ENCODE measurements around the gene GRID2. TPM values are rescaled to one million over a fixed set of nuclear protein-coding genes. Genes with fewer than 3 reads are reported as not detected.

GRID2 gene
- total and polyA plus RNA-seq, 2 of the 13 experiments (the other 11 are each of a cell fraction or from before 2014, with no cell fraction given), result not detected

DNA sequence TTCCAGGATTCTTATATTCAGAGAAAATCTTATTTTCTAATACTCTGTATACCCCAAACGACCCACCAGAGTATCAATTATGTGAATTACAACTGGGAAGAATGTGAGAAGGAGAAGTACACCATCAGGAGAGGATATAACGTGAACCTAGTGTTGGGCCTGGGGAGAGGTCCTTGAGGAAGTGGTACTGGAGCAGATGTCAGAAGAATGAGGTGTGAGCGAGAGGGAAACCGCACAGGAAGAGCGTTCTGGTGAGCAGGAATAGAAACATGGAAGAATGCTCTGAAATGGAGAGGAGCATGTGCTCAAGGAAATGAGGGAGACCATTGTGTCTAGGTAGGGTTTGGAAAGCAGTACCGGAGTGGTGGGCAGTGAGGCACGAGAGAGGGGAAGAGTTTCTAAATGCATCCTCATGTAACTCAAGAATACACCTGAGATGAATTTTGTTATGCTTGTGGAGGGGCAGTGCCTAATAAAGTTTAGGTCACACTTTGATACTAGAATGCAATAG, 151.6 kb downstream of the GRID2 start (continued):
- TF ChIP-seq HOXA3 (CRISPR knock-in tag; IDR thresholded peaks at IDR 0.05) (no peak), ZNF883 (CRISPR knock-in tag; IDR thresholded peaks at IDR 0.05; ENCODE audit: not compliant biosample characterization) (no peak), RARG (CRISPR knock-in tag; IDR thresholded peaks at IDR 0.05; ENCODE audit: low read depth) (no peak), MATR3 (CRISPR knock-in tag; IDR thresholded peaks at IDR 0.05) (no peak)

DNA sequence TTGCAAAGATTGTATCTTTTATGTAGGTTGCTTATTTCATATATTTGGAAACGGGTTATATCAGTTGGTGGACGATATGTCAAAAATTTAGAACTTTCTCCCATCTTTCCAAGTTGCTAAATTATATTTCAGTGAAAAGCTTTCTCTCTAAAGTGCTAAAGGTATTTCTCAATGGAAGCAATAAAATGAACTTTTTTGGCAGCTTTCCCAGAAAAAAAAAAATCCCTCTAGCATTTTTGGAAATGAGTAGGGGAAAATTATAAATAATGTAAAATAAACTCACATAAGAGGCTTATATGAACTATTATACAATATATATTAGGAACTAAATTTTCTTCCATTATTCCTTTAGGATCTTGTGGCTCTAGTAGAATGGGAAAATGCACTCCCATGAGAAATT, 152.2 kb downstream of the GRID2 start:
- ChIA-PET CTCF (ENCODE audit: low intra/inter-chr PET ratio, low total read pairs) (no interaction called here), POLR2A (no interaction called here)
- ATAC-seq (no peak), FAIRE-seq (no peak), DNase-seq (ENCODE audit: low spot score) (no peak)
- Histone ChIP-seq H3K9me3 (ENCODE audit: low read length) (no peaks in the 10 kb centered on the region), H4K20me1 (ENCODE audit: insufficient read depth, low read length) (no peaks in the 10 kb centered on the region), H3K4me2 (ENCODE audit: low read depth, low read length) (no peak overlapping the region), H3K79me2 (ENCODE audit: insufficient read depth, low read length) (no peaks in the 10 kb centered on the region), H3K4me1 (ENCODE audit: insufficient read depth, low read length) (no peaks in the 10 kb centered on the region), H3K4me3 (replicated peaks in 1 of 3; ENCODE audit: insufficient read depth in 1 of 3, low read depth in 2 of 3, low read length in 3 of 3) (no peak overlapping the region), H3K27me3 (ENCODE audit: control insufficient read depth in 1 of 2, insufficient read depth in 2 of 2, low read length in 2 of 2) (no peaks in the 10 kb centered on the region), H3K36me3 (replicated peaks in 1 of 2; ENCODE audit: control insufficient read depth in 1 of 2, insufficient read depth in 2 of 2, low read length in 2 of 2) (no peaks in the 10 kb centered on the region), H2AFZ (ENCODE audit: low read length) (no peak overlapping the region), H3K27ac (ENCODE audit: extremely low read length, insufficient read depth, low read length) (no peak overlapping the region), H3K9ac (ENCODE audit: insufficient read depth, low read depth, low read length) (no peak overlapping the region)
- WGBS (ENCODE audit: low lambda C conversion rate), result 0% methylated on average over 2 of the region's 2 CpGs
- no TSS peak for BruUV-seq (replicated peaks)
- intact Hi-C loops (cut with micrococcal nuclease; ENCODE audit: unreplicated experiment) (no loop called here), in situ Hi-C loops (cut with HindIII; ENCODE audit: extremely low pct_ligation_motif_present, low pct_unique_long_range_greater_than_20kb) (no loop called here)
- TF ChIP-seq, protein P1, sequence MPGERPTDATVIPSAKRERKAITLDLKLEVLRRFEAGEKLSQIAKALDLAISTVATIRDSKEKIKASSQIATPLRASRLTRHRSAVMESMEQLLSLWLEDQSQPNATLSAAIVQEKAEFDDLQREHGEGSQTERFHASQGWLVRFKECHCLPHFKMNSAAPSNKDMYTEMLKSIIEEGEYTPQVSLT (CRISPR knock-in tag; IDR thresholded peaks at IDR 0.05; ENCODE audit: borderline replicate concordance, low read depth), result no peak
- TF ChIP-seq ZBTB7A (CRISPR knock-in tag; IDR thresholded peaks at IDR 0.05) (no peak), ZSCAN20 (CRISPR knock-in tag; IDR thresholded peaks at IDR 0.05; ENCODE audit: borderline replicate concordance) (no peak), ZNF160 (CRISPR knock-in tag; IDR thresholded peaks at IDR 0.05) (no peak), NCOR1 (IDR thresholded peaks at IDR 0.05; ENCODE audit: borderline replicate concordance, low read length) (no peak), ZNF569 (CRISPR knock-in tag; IDR thresholded peaks at IDR 0.05; ENCODE audit: borderline replicate concordance) (no peak), ZNF550 (CRISPR knock-in tag; IDR thresholded peaks at IDR 0.05; ENCODE audit: borderline replicate concordance) (no peak), ZNF563 (CRISPR knock-in tag; IDR thresholded peaks at IDR 0.05) (no peak), RFX3 (CRISPR knock-in tag; IDR thresholded peaks at IDR 0.05) (no peak), ZMYM2 (CRISPR knock-in tag; IDR thresholded peaks at IDR 0.05) (no peak), ZNF672 (CRISPR knock-in tag; IDR thresholded peaks at IDR 0.05) (no peak)
- TF ChIP-seq, protein P2, sequence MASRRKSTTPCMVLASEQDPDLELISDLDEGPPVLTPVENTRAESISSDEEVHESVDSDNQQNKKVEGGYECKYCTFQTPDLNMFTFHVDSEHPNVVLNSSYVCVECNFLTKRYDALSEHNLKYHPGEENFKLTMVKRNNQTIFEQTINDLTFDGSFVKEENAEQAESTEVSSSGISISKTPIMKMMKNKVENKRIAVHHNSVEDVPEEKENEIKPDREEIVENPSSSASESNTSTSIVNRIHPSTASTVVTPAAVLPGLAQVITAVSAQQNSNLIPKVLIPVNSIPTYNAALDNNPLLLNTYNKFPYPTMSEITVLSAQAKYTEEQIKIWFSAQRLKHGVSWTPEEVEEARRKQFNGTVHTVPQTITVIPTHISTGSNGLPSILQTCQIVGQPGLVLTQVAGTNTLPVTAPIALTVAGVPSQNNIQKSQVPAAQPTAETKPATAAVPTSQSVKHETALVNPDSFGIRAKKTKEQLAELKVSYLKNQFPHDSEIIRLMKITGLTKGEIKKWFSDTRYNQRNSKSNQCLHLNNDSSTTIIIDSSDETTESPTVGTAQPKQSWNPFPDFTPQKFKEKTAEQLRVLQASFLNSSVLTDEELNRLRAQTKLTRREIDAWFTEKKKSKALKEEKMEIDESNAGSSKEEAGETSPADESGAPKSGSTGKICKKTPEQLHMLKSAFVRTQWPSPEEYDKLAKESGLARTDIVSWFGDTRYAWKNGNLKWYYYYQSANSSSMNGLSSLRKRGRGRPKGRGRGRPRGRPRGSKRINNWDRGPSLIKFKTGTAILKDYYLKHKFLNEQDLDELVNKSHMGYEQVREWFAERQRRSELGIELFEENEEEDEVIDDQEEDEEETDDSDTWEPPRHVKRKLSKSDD (CRISPR knock-in tag; IDR thresholded peaks at IDR 0.05; ENCODE audit: low read depth), result no peak
- TF ChIP-seq, protein P3, sequence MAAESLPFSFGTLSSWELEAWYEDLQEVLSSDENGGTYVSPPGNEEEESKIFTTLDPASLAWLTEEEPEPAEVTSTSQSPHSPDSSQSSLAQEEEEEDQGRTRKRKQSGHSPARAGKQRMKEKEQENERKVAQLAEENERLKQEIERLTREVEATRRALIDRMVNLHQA (CRISPR knock-in tag; IDR thresholded peaks at IDR 0.05), result no peak
- TF ChIP-seq, protein P4, sequence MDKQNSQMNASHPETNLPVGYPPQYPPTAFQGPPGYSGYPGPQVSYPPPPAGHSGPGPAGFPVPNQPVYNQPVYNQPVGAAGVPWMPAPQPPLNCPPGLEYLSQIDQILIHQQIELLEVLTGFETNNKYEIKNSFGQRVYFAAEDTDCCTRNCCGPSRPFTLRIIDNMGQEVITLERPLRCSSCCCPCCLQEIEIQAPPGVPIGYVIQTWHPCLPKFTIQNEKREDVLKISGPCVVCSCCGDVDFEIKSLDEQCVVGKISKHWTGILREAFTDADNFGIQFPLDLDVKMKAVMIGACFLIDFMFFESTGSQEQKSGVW (CRISPR knock-in tag; IDR thresholded peaks at IDR 0.05; ENCODE audit: borderline replicate concordance), result no peak
- TF ChIP-seq, protein P5, sequence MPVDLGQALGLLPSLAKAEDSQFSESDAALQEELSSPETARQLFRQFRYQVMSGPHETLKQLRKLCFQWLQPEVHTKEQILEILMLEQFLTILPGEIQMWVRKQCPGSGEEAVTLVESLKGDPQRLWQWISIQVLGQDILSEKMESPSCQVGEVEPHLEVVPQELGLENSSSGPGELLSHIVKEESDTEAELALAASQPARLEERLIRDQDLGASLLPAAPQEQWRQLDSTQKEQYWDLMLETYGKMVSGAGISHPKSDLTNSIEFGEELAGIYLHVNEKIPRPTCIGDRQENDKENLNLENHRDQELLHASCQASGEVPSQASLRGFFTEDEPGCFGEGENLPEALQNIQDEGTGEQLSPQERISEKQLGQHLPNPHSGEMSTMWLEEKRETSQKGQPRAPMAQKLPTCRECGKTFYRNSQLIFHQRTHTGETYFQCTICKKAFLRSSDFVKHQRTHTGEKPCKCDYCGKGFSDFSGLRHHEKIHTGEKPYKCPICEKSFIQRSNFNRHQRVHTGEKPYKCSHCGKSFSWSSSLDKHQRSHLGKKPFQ (CRISPR knock-in tag; IDR thresholded peaks at IDR 0.05; ENCODE audit: insufficient replicate concordance), result no peak

Measured in HepG2 (cell line).